A549 (cell line): ENCODE results near the gene MT3.

Source experiments
- CBX2 ChIP-seq: fragments of 200-600 bp; sonication (generic); IDR thresholded peaks from 2 replicates; pipeline ENCODE4 v1.6.1; 2016; ENCODE audit warnings: low read depth, mild to moderate bottlenecking, borderline replicate concordance
- CBX8 ChIP-seq: fragments of 200-600 bp; sonication (generic); IDR thresholded peaks from 2 replicates; pipeline ENCODE4 v1.6.1; 2016
- JUN ChIP-seq, 2 experiments: fragments of >200 bp; sonication (Bioruptor Twin); formaldehyde crosslinking; IDR thresholded peaks; 2 replicates in 1 of 2; 3 replicates in 1 of 2; pipeline ENCODE4 v1.6.1; 2016 to 2017
- MAZ ChIP-seq: fragments of 150-350 bp; IDR thresholded peaks from 2 replicates; pipeline ENCODE4 v1.6.1; 2014; ENCODE audit warnings: antibody characterized with exemption, low read depth, low read length, borderline replicate concordance
- NFE2L2 ChIP-seq: fragments of 150-350 bp; conservative IDR thresholded peaks from 2 replicates; pipeline ENCODE4 v1.6.1; 2014; ENCODE audit warnings: low read length
- PHF8 ChIP-seq: fragments of 200-600 bp; sonication (generic); IDR thresholded peaks from 2 replicates; pipeline ENCODE4 v1.6.1; 2016; ENCODE audit warnings: low read depth, mild to moderate bottlenecking, antibody characterized with exemption, moderate library complexity, borderline replicate concordance
- POLR2A ChIP-seq: IDR thresholded peaks from 2 replicates; pipeline ENCODE4 v1.6.1; 2012; ENCODE audit warnings: mild to moderate bottlenecking, low read length
- TF ChIP-seq, protein P1 (sequence below): fragments of >200 bp; sonication (Bioruptor Twin); formaldehyde crosslinking; IDR thresholded peaks from 3 replicates; pipeline ENCODE4 v1.5.1; 2016

DNA sequence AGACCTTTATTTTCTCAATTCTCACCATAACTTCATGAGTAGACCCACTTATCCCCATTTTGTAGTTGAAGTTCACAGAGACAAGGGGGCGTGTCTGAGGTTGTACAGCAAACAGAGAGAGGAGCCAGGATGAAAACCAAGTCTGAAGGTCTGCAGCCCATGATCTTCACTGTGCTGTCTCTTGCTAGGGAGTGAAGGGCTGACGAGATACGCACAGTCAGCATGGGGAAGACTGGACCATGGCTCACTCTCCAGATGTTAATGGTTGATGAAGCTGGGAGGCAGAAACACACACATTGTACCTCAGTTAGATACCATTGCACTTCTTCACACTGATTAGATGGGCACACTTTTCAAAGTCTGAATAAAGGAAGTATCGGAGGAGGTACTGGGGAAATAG lies 30.2 kb upstream of the MT3 start:
- TF ChIP-seq JUN (IDR thresholded peaks at IDR 0.05) (no peak), POLR2A (no peak), MAZ (no peak), CBX8 (no peak), PHF8 (no peak), CBX2 (no peak), NFE2L2 (no peak)
- TF ChIP-seq, protein P1, sequence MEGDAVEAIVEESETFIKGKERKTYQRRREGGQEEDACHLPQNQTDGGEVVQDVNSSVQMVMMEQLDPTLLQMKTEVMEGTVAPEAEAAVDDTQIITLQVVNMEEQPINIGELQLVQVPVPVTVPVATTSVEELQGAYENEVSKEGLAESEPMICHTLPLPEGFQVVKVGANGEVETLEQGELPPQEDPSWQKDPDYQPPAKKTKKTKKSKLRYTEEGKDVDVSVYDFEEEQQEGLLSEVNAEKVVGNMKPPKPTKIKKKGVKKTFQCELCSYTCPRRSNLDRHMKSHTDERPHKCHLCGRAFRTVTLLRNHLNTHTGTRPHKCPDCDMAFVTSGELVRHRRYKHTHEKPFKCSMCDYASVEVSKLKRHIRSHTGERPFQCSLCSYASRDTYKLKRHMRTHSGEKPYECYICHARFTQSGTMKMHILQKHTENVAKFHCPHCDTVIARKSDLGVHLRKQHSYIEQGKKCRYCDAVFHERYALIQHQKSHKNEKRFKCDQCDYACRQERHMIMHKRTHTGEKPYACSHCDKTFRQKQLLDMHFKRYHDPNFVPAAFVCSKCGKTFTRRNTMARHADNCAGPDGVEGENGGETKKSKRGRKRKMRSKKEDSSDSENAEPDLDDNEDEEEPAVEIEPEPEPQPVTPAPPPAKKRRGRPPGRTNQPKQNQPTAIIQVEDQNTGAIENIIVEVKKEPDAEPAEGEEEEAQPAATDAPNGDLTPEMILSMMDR, result no peak
